Mammary epithelial cell (primary cell): ENCODE data around the gene MED12L.

Experiments used
- EZH2 ChIP-seq: IDR thresholded peaks from 2 replicates; pipeline ENCODE4 v1.6.1; 2012; ENCODE audit warnings: low read length, inconsistent platforms, borderline replicate concordance
- TF ChIP-seq, protein P1 (sequence below), 2 donors: IDR thresholded peaks in 1 of 2; conservative IDR thresholded peaks in 1 of 2; 2 replicates each; pipeline ENCODE4 v1.5.1; 2011 to 2012; ENCODE audit warnings: inconsistent platforms in 2 of 2, low read length in 2 of 2, mild to moderate bottlenecking in 2 of 2, control low read depth in 1 of 2, low read depth in 1 of 2; ENCODE audit not compliant: insufficient read depth in 1 of 2; ENCODE audit errors: extremely low read depth in 1 of 2

DNA sequence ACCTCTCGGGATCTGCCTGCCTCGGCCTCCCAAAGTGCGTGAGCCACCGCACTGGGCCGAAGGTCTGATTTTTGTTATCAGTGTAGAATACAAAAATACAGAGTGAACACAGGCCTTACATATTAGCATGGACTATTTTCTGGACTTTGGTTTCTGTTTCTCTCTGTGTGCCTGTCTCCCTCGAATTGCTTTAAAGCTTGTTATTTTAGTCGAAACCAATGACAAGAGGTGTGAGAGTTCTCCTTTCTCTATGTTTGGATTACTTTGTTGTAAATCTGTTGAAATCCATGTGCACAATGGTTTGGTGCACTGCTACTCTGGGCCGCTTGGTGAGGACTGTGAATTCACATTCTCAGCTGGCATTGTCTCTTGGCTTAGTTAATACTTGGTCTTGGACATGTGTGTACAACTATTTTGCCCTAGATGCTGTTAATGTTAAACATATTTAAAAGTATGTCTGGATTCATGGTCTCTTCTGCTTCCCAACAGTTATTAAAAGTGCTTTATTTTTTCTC, 23.9 kb downstream of the MED12L start:
- TF ChIP-seq, protein P1, sequence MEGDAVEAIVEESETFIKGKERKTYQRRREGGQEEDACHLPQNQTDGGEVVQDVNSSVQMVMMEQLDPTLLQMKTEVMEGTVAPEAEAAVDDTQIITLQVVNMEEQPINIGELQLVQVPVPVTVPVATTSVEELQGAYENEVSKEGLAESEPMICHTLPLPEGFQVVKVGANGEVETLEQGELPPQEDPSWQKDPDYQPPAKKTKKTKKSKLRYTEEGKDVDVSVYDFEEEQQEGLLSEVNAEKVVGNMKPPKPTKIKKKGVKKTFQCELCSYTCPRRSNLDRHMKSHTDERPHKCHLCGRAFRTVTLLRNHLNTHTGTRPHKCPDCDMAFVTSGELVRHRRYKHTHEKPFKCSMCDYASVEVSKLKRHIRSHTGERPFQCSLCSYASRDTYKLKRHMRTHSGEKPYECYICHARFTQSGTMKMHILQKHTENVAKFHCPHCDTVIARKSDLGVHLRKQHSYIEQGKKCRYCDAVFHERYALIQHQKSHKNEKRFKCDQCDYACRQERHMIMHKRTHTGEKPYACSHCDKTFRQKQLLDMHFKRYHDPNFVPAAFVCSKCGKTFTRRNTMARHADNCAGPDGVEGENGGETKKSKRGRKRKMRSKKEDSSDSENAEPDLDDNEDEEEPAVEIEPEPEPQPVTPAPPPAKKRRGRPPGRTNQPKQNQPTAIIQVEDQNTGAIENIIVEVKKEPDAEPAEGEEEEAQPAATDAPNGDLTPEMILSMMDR (conservative IDR thresholded peaks at IDR 0.05 in 1 of 2, IDR thresholded peaks at IDR 0.05 in 1 of 2; ENCODE audit: extremely low read depth in 1 of 2, insufficient read depth in 1 of 2, low read depth in 1 of 2, low read length in 2 of 2) = no peak
- TF ChIP-seq EZH2 = no peak
